IMR-90 (cell line): ENCODE results near the gene DLK2. TPM values are rescaled to one million over a fixed set of nuclear protein-coding genes. Genes with fewer than 3 reads are reported as not detected.

Experiments used
- ATAC-seq: fragments of 200-7000 bp; cut with Tn5 transposase; 2 replicates; pipeline ENCODE4 v1.9.1; 2020; ENCODE audit warnings: low read depth, mild to moderate bottlenecking, moderate library complexity
- BruUV-seq: library from RNA; stranded (reverse); fragments of 400-500 nt; replicated peaks from 2 replicates; lab custom pipeline; 2021; lab: Mats Ljungman, UMichigan
- CTCF ChIA-PET: fragments of 300-600 bp; formaldehyde crosslinking; extraction: SDS; loops from one replicate; lab custom pipeline; 2021; ENCODE audit warnings: antibody characterized with exemption; lab: Yijun Ruan, JAX
- POLR2A ChIA-PET: fragments of 300-600 bp; sonication (Branson Sonifier 250); formaldehyde crosslinking; loops from one replicate; lab custom pipeline; 2022; ENCODE audit warnings: antibody characterized with exemption; ENCODE audit not compliant: unreplicated experiment; lab: Charles Lee
- DNase-seq: peaks from one replicate; pipeline ENCODE4 v3.0.0; 2013
- H2AFZ ChIP-seq: replicated peaks from 2 replicates; pipeline ENCODE3; 2013; ENCODE audit warnings: low read length, mild to moderate bottlenecking; ENCODE audit not compliant: poor library complexity
- H2AK5ac ChIP-seq: 2 replicates; pipeline ENCODE4 v1.6.1; 2013; ENCODE audit warnings: low read depth, low read length, inconsistent platforms
- H2AK9ac ChIP-seq: replicated peaks from 2 replicates; pipeline ENCODE3; 2013; ENCODE audit warnings: mild to moderate bottlenecking, low read depth, low read length, moderate library complexity; ENCODE audit not compliant: poor library complexity
- H2BK120ac ChIP-seq: 2 replicates; pipeline ENCODE4 v1.6.1; 2013; ENCODE audit warnings: low read depth, low read length, inconsistent platforms
- H2BK15ac ChIP-seq: 3 replicates; pipeline ENCODE4 v1.6.1; 2013; ENCODE audit warnings: low read depth, low read length, inconsistent platforms
- H2BK20ac ChIP-seq: 2 replicates; pipeline ENCODE4 v1.6.1; 2013; ENCODE audit warnings: low read depth, mild to moderate bottlenecking, inconsistent platforms, low read length, moderate library complexity
- H2BK5ac ChIP-seq: 2 replicates; pipeline ENCODE4 v1.6.1; 2013; ENCODE audit warnings: mild to moderate bottlenecking, low read depth, low read length, inconsistent platforms; ENCODE audit not compliant: poor library complexity, severe bottlenecking
- H3K14ac ChIP-seq: replicated peaks from 2 replicates; pipeline ENCODE4 v1.6.1; 2013; ENCODE audit warnings: low read depth, low read length, inconsistent platforms
- H3K18ac ChIP-seq: 2 replicates; pipeline ENCODE4 v1.6.1; 2013; ENCODE audit warnings: low read depth, low read length, control low read depth
- H3K23ac ChIP-seq: 2 replicates; pipeline ENCODE4 v1.6.1; 2013; ENCODE audit warnings: low read depth, low read length, inconsistent platforms
- H3K27ac ChIP-seq: 2 replicates; pipeline ENCODE4 v1.5.1; 2013; ENCODE audit warnings: mild to moderate bottlenecking, control low read depth, low read length; ENCODE audit not compliant: insufficient read depth
- H3K27me3 ChIP-seq: 2 replicates; pipeline ENCODE4 v1.6.1; 2013; ENCODE audit warnings: low read length; ENCODE audit not compliant: control insufficient read depth, insufficient read depth
- H3K36me3 ChIP-seq: 2 replicates; pipeline ENCODE4 v1.6.1; 2013; ENCODE audit warnings: low read length, mixed read lengths; ENCODE audit not compliant: control insufficient read depth, insufficient read depth
- H3K4ac ChIP-seq: 2 replicates; pipeline ENCODE4 v1.6.1; 2013; ENCODE audit warnings: low read depth, low read length, inconsistent platforms
- H3K4me1 ChIP-seq: 2 replicates; pipeline ENCODE4 v1.6.1; 2013; ENCODE audit warnings: low read length, mixed read lengths; ENCODE audit not compliant: control insufficient read depth, insufficient read depth
- H3K4me2 ChIP-seq: 2 replicates; pipeline ENCODE4 v1.6.1; 2013; ENCODE audit warnings: low read depth, mild to moderate bottlenecking, control low read depth, low read length, moderate library complexity
- H3K4me3 ChIP-seq: 2 replicates; pipeline ENCODE4 v1.5.1; 2013; ENCODE audit warnings: low read depth, mild to moderate bottlenecking, control low read depth, low read length, moderate library complexity; ENCODE audit not compliant: insufficient read depth
- H3K56ac ChIP-seq: 2 replicates; pipeline ENCODE4 v1.6.1; 2013; ENCODE audit warnings: low read length, inconsistent platforms; ENCODE audit not compliant: insufficient read depth; ENCODE audit errors: extremely low read depth
- H3K79me1 ChIP-seq, 2 experiments: 2 replicates each; pipeline ENCODE4 v1.6.1; 2013; ENCODE audit warnings: low read length in 2 of 2, inconsistent platforms in 1 of 2, low read depth in 1 of 2
- H3K9ac ChIP-seq: 2 replicates; pipeline ENCODE4 v1.6.1; 2013; ENCODE audit warnings: low read depth, low read length, control low read depth
- H3K9me1 ChIP-seq: 2 replicates; pipeline ENCODE4 v1.6.1; 2013; ENCODE audit warnings: low read length, inconsistent platforms; ENCODE audit not compliant: insufficient read depth
- H3K9me3 ChIP-seq: 2 replicates; pipeline ENCODE4 v1.6.1; 2013; ENCODE audit warnings: low read length; ENCODE audit not compliant: control insufficient read depth, insufficient read depth
- H4K20me1 ChIP-seq: 2 replicates; pipeline ENCODE4 v1.6.1; 2013; ENCODE audit warnings: low read length, inconsistent platforms; ENCODE audit not compliant: insufficient read depth
- H4K5ac ChIP-seq: 2 replicates; pipeline ENCODE4 v1.6.1; 2013; ENCODE audit warnings: mild to moderate bottlenecking, low read depth, low read length, control low read depth
- H4K8ac ChIP-seq, 2 experiments: 2 replicates each; pipeline ENCODE4 v1.6.1; 2013; ENCODE audit warnings: low read depth in 2 of 2, low read length in 2 of 2, control low read depth in 1 of 2, inconsistent platforms in 1 of 2
- H4K91ac ChIP-seq: 2 replicates; pipeline ENCODE4 v1.6.1; 2013; ENCODE audit warnings: low read depth, low read length, inconsistent platforms; ENCODE audit not compliant: insufficient read depth
- CEBPB ChIP-seq: IDR thresholded peaks from 2 replicates; pipeline ENCODE4 v1.6.1; 2012; ENCODE audit warnings: low read depth, low read length, improper control_type of control experiment
- CHD1 ChIP-seq: IDR thresholded peaks from 2 replicates; pipeline ENCODE4 v1.6.1; 2012; ENCODE audit warnings: low read depth, low read length, improper control_type of control experiment
- FOS ChIP-seq: fragments of 150-350 bp; IDR thresholded peaks from 2 replicates; pipeline ENCODE4 v1.6.1; 2016; ENCODE audit warnings: low read depth, low read length
- MAFK ChIP-seq: IDR thresholded peaks from 2 replicates; pipeline ENCODE4 v1.6.1; 2012; ENCODE audit warnings: low read depth, low read length, improper control_type of control experiment
- MAZ ChIP-seq: IDR thresholded peaks from 2 replicates; pipeline ENCODE4 v1.6.1; 2012; ENCODE audit warnings: low read depth, mild to moderate bottlenecking, low read length, improper control_type of control experiment, moderate library complexity, borderline replicate concordance
- RAD21 ChIP-seq: IDR thresholded peaks from 2 replicates; pipeline ENCODE4 v1.6.1; 2012; ENCODE audit warnings: low read length, improper control_type of control experiment
- RCOR1 ChIP-seq: IDR thresholded peaks from 2 replicates; pipeline ENCODE4 v1.6.1; 2012; ENCODE audit warnings: mild to moderate bottlenecking, low read length, improper control_type of control experiment; ENCODE audit not compliant: insufficient replicate concordance
- RFX5 ChIP-seq: IDR thresholded peaks from 2 replicates; pipeline ENCODE4 v1.8.0; 2012; ENCODE audit warnings: low read depth, mild to moderate bottlenecking, low read length, moderate library complexity
- WGBS, 2 experiments: methylation state at CpG; one replicate each; pipeline versions ENCODE4 v1.1.5 to v1.1.7; 2013; ENCODE audit warnings: missing lambda C conversion rate in 2 of 2; ENCODE audit not compliant: insufficient read length in 1 of 2; ENCODE audit errors: extremely low coverage in 2 of 2; 5-methylcytosine and 5-hydroxymethylcytosine counted together
- dilution Hi-C: fragments of 300-500 bp; cut with HindIII; formaldehyde crosslinking; loops from one replicate; pipeline ENCODE4 v1.14.3; 2018; ENCODE audit warnings: low sequenced_read_pairs; ENCODE audit not compliant: unreplicated experiment
- in situ Hi-C: fragments of 300-500 bp; cut with MboI; formaldehyde crosslinking; loops from 3 replicates; pipeline ENCODE4 v1.14.3; 2019; ENCODE audit warnings: low sequenced_read_pairs, inconsistent platforms, mixed read lengths
- intact Hi-C: fragments of 100-400 bp; cut with micrococcal nuclease; formaldehyde crosslinking; loops from 2 replicates; pipeline ENCODE4 v1.10.0; 2022
- polyA plus RNA-seq, 3 experiments: library from polyadenylated mRNA; depleted of rRNA; stranded (reverse); fragments of >200 nt; gene quantifications; 2 replicates each; pipeline ENCODE4 v1.2.3, GENCODE V29; 2012; ENCODE audit warnings: low replicate concordance in 1 of 3
- total RNA-seq: library from RNA; depleted of rRNA; stranded (reverse); fragments of >200 nt; gene quantifications from 2 replicates; pipeline ENCODE4 v1.2.3, GENCODE V29; 2012

Gene DLK2
- total and polyA plus RNA-seq, 2 of the 4 experiments (the other 2 are of a cell fraction), result 0.90 to 2.8 TPM

DNA sequence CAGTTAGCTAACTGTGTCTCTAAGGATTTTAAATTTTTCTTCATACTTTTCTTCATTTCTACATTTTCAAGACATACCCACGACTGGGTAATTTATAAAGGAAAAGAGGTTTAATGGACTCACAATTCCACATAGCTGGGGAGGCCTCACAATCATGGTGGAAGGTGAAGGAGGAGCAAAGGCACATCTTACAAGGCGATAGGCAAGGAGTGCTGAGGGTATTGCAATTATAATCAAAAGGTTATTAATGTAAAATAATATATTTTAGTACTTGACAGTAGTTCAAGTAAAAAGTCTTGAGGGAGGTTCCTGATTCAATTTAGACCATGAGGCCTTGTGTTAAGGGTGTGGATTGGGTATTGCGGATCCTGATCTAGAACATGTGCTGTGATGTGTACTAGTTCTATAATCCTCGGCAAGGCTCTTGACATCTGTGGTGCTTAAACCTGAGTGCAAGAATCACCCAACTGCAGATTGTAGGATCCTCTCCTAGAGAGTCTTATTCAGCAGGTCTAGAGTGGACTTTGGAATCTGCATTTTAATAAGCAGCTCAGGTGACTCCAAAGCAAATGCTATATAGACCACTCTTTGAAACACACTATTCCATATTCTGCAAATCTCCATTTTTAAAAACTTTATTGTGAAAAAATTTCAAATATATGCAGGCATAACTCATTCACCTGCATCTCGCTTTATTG lies 35.2 kb downstream of the DLK2 start:
- ChIA-PET POLR2A (no interaction called here), CTCF (no interaction called here)
- Histone ChIP-seq H3K23ac (no peak overlapping the region), H2BK15ac (no peak overlapping the region), H3K56ac (no peak overlapping the region), H3K4me2 (no peak overlapping the region), H3K79me1 (no peaks in the 10 kb centered on the region), H3K36me3 (no peaks in the 10 kb centered on the region), H4K91ac (no peak overlapping the region), H2BK20ac (no peak overlapping the region), H4K20me1 (no peaks in the 10 kb centered on the region), H3K4me3 (no peak overlapping the region), H3K18ac (no peak overlapping the region), H3K9me3 (no peaks in the 10 kb centered on the region), H4K5ac (no peak overlapping the region), H3K4ac (no peak overlapping the region), H3K9me1 (no peaks in the 10 kb centered on the region), H2BK120ac (no peak overlapping the region), H2AK5ac (no peak overlapping the region), H3K27me3 (peaks cover 16% of the 10 kb centered on the region), H3K14ac (no peak overlapping the region), H3K27ac (no peak overlapping the region), H3K9ac (no peak overlapping the region), H2AK9ac (no peak overlapping the region), H2BK5ac (no peak overlapping the region), H2AFZ (no peak overlapping the region), H4K8ac (no peak overlapping the region), H3K4me1 (no peaks in the 10 kb centered on the region)
- dilution Hi-C loops, result no loop called here
- in situ Hi-C loops, result no loop called here
- intact Hi-C loops, result loop anchor here (5.0 kb wide), 1 partner anchor 33 kb away; no protein-coding TSS in a partner anchor
- no peak for ATAC-seq
- TF ChIP-seq FOS (no peak), RCOR1 (no peak), RFX5 (no peak), MAFK (no peak), CHD1 (no peak), CEBPB (no peak), MAZ (no peak), RAD21 (no peak)
- WGBS, 2 experiments, result no CpG with 5 or more reads among the region's 5 CpGs
- no peak for DNase-seq
- BruUV-seq, result no TSS peak
